Transverse colon (tissue), 4 donors: ENCODE results near the gene GPC6. TPM values are rescaled to one million over a fixed set of nuclear protein-coding genes. Genes with fewer than 3 reads are reported as not detected.

Source experiments
- DNase-seq: peaks from one replicate; pipeline ENCODE4 v3.0.0-alpha.2; 2019
- H3K27ac ChIP-seq, 4 donors: fragments of 200-600 bp; sonication (generic); 2 replicates each; pipeline ENCODE4 v1.5.1; 2016 to 2018; ENCODE audit warnings: inconsistent platforms in 4 of 4
- H3K27me3 ChIP-seq: fragments of 200-600 bp; sonication (generic); 2 replicates; pipeline ENCODE4 v1.5.1; 2017; ENCODE audit warnings: inconsistent platforms
- H3K36me3 ChIP-seq, 4 donors: fragments of 200-600 bp; sonication (generic); 2 replicates each; pipeline ENCODE4 v1.5.1; 2017 to 2019; ENCODE audit warnings: inconsistent platforms in 4 of 4
- H3K4me1 ChIP-seq, 4 donors: fragments of 200-600 bp; sonication (generic); 2 replicates each; pipeline ENCODE4 v1.5.1; 2017 to 2020; ENCODE audit warnings: inconsistent platforms in 4 of 4
- H3K4me3 ChIP-seq, 4 donors: fragments of 200-600 bp; sonication (generic); 1 replicate in 1 of 4; 2 replicates in 3 of 4; pipeline versions ENCODE4 v1.5.1 to v1.6.1; 2017 to 2019; ENCODE audit warnings: inconsistent platforms in 4 of 4
- H3K9me3 ChIP-seq, 2 donors: fragments of 200-600 bp; sonication (generic); 2 replicates each; pipeline ENCODE4 v1.5.1; 2017 to 2019; ENCODE audit warnings: inconsistent platforms in 2 of 2
- CTCF ChIP-seq, 5 experiments: fragments of 200-600 bp in 3 of 5; fragments of 450-650 bp in 2 of 5; sonication (generic) in 3 of 5; IDR thresholded peaks; 1 replicate in 2 of 5; 2 replicates in 3 of 5; pipeline ENCODE4 v1.5.1; 2016 to 2017; ENCODE audit warnings: antibody characterized with exemption in 5 of 5, inconsistent platforms in 3 of 5, mild to moderate bottlenecking in 2 of 5, moderate library complexity in 1 of 5
- EP300 ChIP-seq: sonication (generic); formaldehyde crosslinking; IDR thresholded peaks from one replicate; pipeline ENCODE4 v1.6.1; 2017; ENCODE audit warnings: antibody characterized with exemption, low read depth
- POLR2A ChIP-seq: fragments of 450-650 bp; IDR thresholded peaks from one replicate; pipeline ENCODE4 v1.6.1; 2016; ENCODE audit warnings: antibody characterized with exemption, mild to moderate bottlenecking, moderate library complexity
- POLR2AphosphoS5 ChIP-seq, 3 donors: sonication (generic); formaldehyde crosslinking; IDR thresholded peaks; one replicate each; pipeline ENCODE4 v1.6.1; 2016; ENCODE audit warnings: antibody characterized with exemption in 3 of 3
- WGBS, 2 donors: methylation state at CpG; one replicate each; pipeline ENCODE4 v1.1.5; 2018; ENCODE audit warnings: low coverage in 1 of 2; 5-methylcytosine and 5-hydroxymethylcytosine counted together
- in situ Hi-C, 4 donors: fragments of 200-750 bp; cut with MboI; loops; one replicate each; pipeline versions ENCODE4 v1.15.0 to v1.15.1; 2017; ENCODE audit warnings: low sequenced_read_pairs in 3 of 4, low pct_ligation_motif_present in 1 of 4, low pct_unique_long_range_greater_than_20kb in 1 of 4
- intact Hi-C: fragments of 100-400 bp; cut with DNase I; formaldehyde crosslinking; loops from one replicate; pipeline ENCODE4 v1.15.1; 2023; ENCODE audit warnings: low total_unique reads
- total RNA-seq, 4 donors: library from RNA; depleted of rRNA; stranded (reverse); fragments of >200 nt; gene quantifications; one replicate each; pipeline ENCODE4 v1.1.0, GENCODE V29; 2016

The GPC6 gene
- total RNA-seq, 4 donors from 2014 or later = 0.75 to 5.7 (median 4.0) TPM

DNA sequence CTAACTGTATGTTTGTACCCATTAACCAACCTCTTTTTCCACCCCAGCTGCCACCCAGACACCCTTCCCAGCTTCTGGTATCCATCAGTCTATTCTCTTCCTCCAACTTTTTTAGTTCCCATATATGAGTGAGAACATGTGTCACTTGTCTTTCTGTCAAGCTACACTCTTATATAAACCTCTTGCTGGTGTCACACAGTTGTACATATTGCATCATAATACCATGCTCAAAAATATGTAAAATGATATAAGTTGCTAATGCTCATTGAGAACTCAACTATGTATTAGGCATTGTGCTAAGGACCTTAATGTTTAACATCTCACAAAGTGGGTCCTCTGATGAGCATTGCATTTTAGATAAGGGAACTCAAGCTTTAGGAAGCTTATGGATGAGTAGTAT lies 395.4 kb downstream of the GPC6 start:
- intact Hi-C loops = no loop called here
- no peak for DNase-seq
- in situ Hi-C loops = no loop called here
- no peaks in the 10 kb centered on the region for H3K4me1 ChIP-seq
- no peak for TF ChIP-seq POLR2AphosphoS5 (IDR thresholded peaks at IDR 0.05)
- TF ChIP-seq EP300 = no peak
- no peak for TF ChIP-seq POLR2A
- no peak for TF ChIP-seq CTCF (IDR thresholded peaks at IDR 0.05)
- no peak overlapping the region for H3K27ac ChIP-seq
- no peak overlapping the region for H3K4me3 ChIP-seq
- no peaks in the 10 kb centered on the region for H3K9me3 ChIP-seq
- no peaks in the 10 kb centered on the region for H3K27me3 ChIP-seq
- no peaks in the 10 kb centered on the region for H3K36me3 ChIP-seq

GRCh38 chr13:93624311-93624777 lies 397.7 kb downstream of the GPC6 start:
- in situ Hi-C loops = no loop called here
- no peak for DNase-seq
- Histone ChIP-seq H3K27ac (no peak overlapping the region), H3K27me3 (no peaks in the 10 kb centered on the region), H3K36me3 (no peaks in the 10 kb centered on the region), H3K4me1 (no peaks in the 10 kb centered on the region), H3K9me3 (no peaks in the 10 kb centered on the region), H3K4me3 (no peak overlapping the region)
- intact Hi-C loops = no loop called here
- WGBS, 2 donors = 38 to 55% methylated on average over 1 to 2 of the region's 2 CpGs
- no peak for TF ChIP-seq POLR2A
- no peak for TF ChIP-seq POLR2AphosphoS5 (IDR thresholded peaks at IDR 0.05)
- no peak for TF ChIP-seq CTCF (IDR thresholded peaks at IDR 0.05)

DNA sequence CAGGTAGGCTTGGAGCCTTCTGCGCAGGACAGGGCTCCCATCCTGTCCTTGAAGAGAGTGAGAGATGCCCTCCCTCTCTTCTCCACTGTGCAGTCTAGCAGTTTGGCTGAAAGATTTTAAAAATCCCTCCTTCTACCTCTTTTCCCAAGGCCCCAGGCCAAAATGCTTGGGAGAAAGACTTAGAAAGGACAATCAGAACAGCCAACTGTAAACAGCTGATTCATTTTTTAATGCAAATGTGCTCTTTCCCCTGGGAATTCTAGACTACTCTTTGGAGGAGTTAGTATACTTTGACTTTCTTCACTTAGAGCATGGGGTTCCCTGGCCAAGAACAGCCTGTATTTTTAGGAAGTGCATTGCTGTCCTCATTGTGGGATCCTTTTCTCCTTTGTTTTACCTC lies 398.9 kb downstream of the GPC6 start:
- 94% methylated on average over 1 of the region's 1 CpG; no CpG with 5 or more reads in 1 of the 2 donors for WGBS, 2 donors
- DNase-seq = no peak
- no peaks in the 10 kb centered on the region for H3K27me3 ChIP-seq
- TF ChIP-seq EP300 = no peak
- no peak for TF ChIP-seq POLR2A
- no peak for TF ChIP-seq CTCF (IDR thresholded peaks at IDR 0.05)
- no peak for TF ChIP-seq POLR2AphosphoS5 (IDR thresholded peaks at IDR 0.05)
- in situ Hi-C loops = no loop called here
- no peak overlapping the region for H3K27ac ChIP-seq
- H3K36me3 ChIP-seq = no peaks in the 10 kb centered on the region
- H3K9me3 ChIP-seq = no peaks in the 10 kb centered on the region
- no peaks in the 10 kb centered on the region for H3K4me1 ChIP-seq
- H3K4me3 ChIP-seq = no peak overlapping the region
- intact Hi-C loops = no loop called here

- WGBS, 2 donors = 60 to 88% methylated on average over 1 to 2 of the region's 2 CpGs
- no peak for DNase-seq
- H3K27ac ChIP-seq = no peak overlapping the region
- H3K4me1 ChIP-seq = no peaks in the 10 kb centered on the region
- no peaks in the 10 kb centered on the region for H3K9me3 ChIP-seq
- H3K4me3 ChIP-seq = no peak overlapping the region
- TF ChIP-seq POLR2A (no peak), CTCF (IDR thresholded peaks at IDR 0.05) (no peak), POLR2AphosphoS5 (IDR thresholded peaks at IDR 0.05) (no peak), EP300 (no peak)
- no peaks in the 10 kb centered on the region for H3K36me3 ChIP-seq
- H3K27me3 ChIP-seq = no peaks in the 10 kb centered on the region
- in situ Hi-C loops (no loop called here), intact Hi-C loops (no loop called here)
Observed at GRCh38 chr13:93628136-93628797, 401.7 kb downstream of the GPC6 start.
